Measurements from ENCODE around the gene GZMA.

The GZMA gene

DNA sequence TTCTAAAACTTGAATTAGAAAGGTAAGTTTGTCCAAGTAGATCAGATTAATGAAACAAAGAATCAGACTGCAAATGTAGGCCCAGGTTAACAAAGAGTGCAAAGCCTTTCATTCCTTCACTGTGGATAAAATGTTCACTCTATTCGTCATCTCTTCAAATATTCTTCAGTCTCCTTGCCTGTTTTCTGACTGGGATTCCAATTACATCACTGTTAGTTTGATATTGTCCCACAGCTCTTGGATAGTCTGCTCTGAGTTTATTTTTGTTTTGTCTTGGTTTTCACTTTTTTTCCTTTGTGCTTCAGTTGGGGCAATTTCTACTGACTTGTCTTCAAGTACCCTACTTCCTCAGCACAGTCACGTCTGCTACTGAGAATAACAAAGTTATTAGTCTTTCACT is 38.5 kb upstream of the GZMA start:
- H3K27ac ChIP-seq (ENCODE audit: extremely low read depth, low read depth, low read length), result no peak overlapping the region
- ChIA-PET CTCF (no interaction called here), POLR2A (no interaction called here)
- no peaks in the 10 kb centered on the region for H3K9me3 ChIP-seq (ENCODE audit: control insufficient read depth, insufficient read depth, low read depth, low read length)
- no peak for TF ChIP-seq ZNF114 (tag by site-specific recombination; IDR thresholded peaks at IDR 0.05)
- no peak for TF ChIP-seq ZNF211 (tag by site-specific recombination; IDR thresholded peaks at IDR 0.05; ENCODE audit: low read depth)
- TF ChIP-seq YY1 (tag by site-specific recombination; IDR thresholded peaks at IDR 0.05), result no peak
- no peak for TF ChIP-seq ZNF768 (tag by site-specific recombination; IDR thresholded peaks at IDR 0.05)
- no peak for TF ChIP-seq ZNF354C (tag by site-specific recombination; IDR thresholded peaks at IDR 0.05; ENCODE audit: borderline replicate concordance, low read depth)
- TF ChIP-seq ZBTB20 (tag by site-specific recombination; IDR thresholded peaks at IDR 0.05), result no peak
- TF ChIP-seq, protein P1, sequence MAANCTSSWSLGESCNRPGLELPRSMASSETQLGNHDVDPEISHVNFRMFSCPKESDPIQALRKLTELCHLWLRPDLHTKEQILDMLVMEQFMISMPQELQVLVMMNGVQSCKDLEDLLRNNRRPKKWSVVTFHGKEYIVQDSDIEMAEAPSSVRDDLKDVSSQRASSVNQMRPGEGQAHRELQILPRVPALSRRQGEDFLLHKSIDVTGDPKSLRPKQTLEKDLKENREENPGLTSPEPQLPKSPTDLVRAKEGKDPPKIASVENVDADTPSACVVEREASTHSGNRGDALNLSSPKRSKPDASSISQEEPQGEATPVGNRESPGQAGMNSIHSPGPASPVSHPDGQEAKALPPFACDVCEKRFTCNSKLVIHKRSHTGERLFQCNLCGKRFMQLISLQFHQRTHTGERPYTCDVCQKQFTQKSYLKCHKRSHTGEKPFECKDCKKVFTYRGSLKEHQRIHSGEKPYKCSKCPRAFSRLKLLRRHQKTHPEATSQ (tag by site-specific recombination; IDR thresholded peaks at IDR 0.05), result no peak
- TF ChIP-seq ZNF16 (tag by site-specific recombination; IDR thresholded peaks at IDR 0.05; ENCODE audit: low read depth), result no peak
- TF ChIP-seq GLI4 (tag by site-specific recombination; IDR thresholded peaks at IDR 0.05), result no peak
- no peak for TF ChIP-seq ZNF629 (tag by site-specific recombination; IDR thresholded peaks at IDR 0.05)
- TF ChIP-seq ZNF596 (tag by site-specific recombination; IDR thresholded peaks at IDR 0.05), result no peak
- TF ChIP-seq ZNF544 (tag by site-specific recombination; IDR thresholded peaks at IDR 0.05), result no peak
- TF ChIP-seq, protein P2, sequence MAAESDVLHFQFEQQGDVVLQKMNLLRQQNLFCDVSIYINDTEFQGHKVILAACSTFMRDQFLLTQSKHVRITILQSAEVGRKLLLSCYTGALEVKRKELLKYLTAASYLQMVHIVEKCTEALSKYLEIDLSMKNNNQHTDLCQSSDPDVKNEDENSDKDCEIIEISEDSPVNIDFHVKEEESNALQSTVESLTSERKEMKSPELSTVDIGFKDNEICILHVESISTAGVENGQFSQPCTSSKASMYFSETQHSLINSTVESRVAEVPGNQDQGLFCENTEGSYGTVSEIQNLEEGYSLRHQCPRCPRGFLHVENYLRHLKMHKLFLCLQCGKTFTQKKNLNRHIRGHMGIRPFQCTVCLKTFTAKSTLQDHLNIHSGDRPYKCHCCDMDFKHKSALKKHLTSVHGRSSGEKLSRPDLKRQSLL (tag by site-specific recombination; IDR thresholded peaks at IDR 0.05), result no peak
- TF ChIP-seq YY2 (tag by site-specific recombination; IDR thresholded peaks at IDR 0.05), result no peak
- TF ChIP-seq ZNF433 (tag by site-specific recombination; IDR thresholded peaks at IDR 0.05; ENCODE audit: low read depth), result no peak
- TF ChIP-seq HOXA7 (CRISPR knock-in tag; IDR thresholded peaks at IDR 0.05; ENCODE audit: borderline replicate concordance), result no peak
- H3K4me3 ChIP-seq (ENCODE audit: low read depth, low read length), result no peak overlapping the region
- no peaks in the 10 kb centered on the region for H3K36me3 ChIP-seq (ENCODE audit: control insufficient read depth in 2 of 2, insufficient read depth in 1 of 2, low read length in 2 of 2)
- no peaks in the 10 kb centered on the region for H3K4me1 ChIP-seq (ENCODE audit: control insufficient read depth, insufficient read depth, low read length)

DNA sequence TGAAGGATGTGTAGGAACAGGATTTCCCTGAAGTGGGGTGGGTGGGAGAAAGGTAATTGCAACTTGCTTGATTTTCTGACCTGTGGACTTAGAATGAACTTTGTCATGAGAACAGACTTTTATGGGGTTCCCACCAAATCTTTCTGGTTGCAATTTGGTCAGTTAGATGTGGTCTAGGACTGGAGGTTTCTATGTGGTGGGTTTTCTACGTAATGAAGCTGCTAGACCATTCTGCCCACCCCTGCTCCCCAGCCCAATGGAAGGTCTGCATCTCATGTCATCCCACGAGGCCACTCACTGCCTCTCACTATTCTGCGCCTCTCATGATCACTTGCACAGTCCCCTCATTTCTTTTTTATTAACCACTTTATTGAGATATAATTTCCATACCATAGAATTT is 37.9 kb upstream of the GZMA start:
- Histone ChIP-seq H3K4me3 (ENCODE audit: low read depth, low read length) (no peak overlapping the region), H3K4me1 (ENCODE audit: control insufficient read depth, insufficient read depth, low read length) (no peaks in the 10 kb centered on the region), H3K36me3 (ENCODE audit: control insufficient read depth in 2 of 2, insufficient read depth in 1 of 2, low read length in 2 of 2) (no peaks in the 10 kb centered on the region), H3K27ac (ENCODE audit: extremely low read depth, low read depth, low read length) (no peak overlapping the region), H3K9me3 (ENCODE audit: control insufficient read depth, insufficient read depth, low read depth, low read length) (no peaks in the 10 kb centered on the region)
- TF ChIP-seq ZNF184 (tag by site-specific recombination; IDR thresholded peaks at IDR 0.05) (no peak), ZNF404 (tag by site-specific recombination; IDR thresholded peaks at IDR 0.05) (no peak), SP3 (tag by site-specific recombination; IDR thresholded peaks at IDR 0.05) (no peak), ZNF140 (tag by site-specific recombination; IDR thresholded peaks at IDR 0.05) (no peak), KLF10 (tag by site-specific recombination; IDR thresholded peaks at IDR 0.05) (no peak)
- TF ChIP-seq, protein P3, sequence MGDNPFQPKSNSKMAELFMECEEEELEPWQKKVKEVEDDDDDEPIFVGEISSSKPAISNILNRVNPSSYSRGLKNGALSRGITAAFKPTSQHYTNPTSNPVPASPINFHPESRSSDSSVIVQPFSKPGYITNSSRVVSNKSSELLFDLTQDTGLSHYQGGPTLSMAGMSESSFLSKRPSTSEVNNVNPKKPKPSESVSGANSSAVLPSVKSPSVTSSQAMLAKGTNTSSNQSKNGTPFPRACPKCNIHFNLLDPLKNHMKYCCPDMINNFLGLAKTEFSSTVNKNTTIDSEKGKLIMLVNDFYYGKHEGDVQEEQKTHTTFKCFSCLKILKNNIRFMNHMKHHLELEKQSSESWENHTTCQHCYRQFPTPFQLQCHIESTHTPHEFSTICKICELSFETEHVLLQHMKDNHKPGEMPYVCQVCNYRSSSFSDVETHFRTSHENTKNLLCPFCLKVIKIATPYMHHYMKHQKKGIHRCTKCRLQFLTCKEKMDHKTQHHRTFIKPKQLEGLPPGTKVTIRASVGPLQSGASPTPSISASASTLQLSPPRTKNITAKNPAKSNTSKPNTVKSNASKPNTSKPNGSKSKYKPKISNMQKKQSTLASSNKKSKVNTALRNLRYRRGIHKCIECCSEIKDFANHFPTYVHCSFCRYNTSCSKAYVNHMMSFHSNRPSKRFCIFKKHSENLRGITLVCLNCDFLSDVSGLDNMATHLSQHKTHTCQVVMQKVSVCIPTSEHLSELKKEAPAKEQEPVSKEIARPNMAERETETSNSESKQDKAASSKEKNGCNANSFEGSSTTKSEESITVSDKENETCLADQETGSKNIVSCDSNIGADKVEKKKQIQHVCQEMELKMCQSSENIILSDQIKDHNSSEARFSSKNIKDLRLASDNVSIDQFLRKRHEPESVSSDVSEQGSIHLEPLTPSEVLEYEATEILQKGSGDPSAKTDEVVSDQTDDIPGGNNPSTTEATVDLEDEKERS (tag by site-specific recombination; IDR thresholded peaks at IDR 0.05), result no peak
- ChIA-PET POLR2A (no interaction called here), CTCF (no interaction called here)

All from HEK293 (cell line).